ENCODE measurements around the gene NUTM1.
"Not testable (repeated sequence)": the region's sequence is repeated elsewhere in the genome, so short reads cannot be mapped to it uniquely, and the experiment has no call there.

Gene NUTM1

DNA sequence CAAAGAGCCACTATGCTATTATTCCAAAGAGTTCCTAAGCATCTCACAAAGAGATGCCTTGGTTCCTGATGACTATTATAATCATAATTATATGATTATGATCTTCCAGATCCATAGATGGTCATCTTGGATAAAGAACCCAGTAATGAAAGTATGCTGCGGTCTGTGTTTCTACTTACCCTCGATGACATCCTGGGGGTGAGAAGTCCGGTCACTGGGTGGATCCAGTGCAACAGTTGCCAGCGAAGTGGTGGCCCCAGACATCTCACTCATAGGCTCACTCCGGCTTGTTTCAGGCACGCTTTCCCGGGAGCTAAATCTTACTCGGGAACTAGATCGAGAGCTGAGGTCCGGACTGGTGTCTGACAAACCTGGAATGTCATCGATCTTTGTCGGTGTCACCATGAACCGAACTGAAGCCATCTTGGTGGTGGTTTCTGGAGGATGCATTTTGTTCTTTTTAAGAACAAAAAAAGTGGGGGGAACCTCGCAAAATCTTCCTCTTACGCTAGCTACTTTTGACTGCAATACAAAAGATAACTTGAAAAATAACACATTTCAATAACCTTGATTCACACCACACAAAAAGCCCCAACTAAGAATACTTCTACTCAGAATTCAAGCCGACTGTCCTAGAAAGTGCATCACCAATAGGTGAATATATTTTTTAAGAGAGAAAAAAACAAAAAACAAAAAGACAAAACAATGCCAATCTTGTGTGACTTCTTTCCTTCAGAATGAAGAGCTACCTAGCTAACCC lies 6.7 kb upstream of the NUTM1 start:
- TF ChIP-seq, protein P1, sequence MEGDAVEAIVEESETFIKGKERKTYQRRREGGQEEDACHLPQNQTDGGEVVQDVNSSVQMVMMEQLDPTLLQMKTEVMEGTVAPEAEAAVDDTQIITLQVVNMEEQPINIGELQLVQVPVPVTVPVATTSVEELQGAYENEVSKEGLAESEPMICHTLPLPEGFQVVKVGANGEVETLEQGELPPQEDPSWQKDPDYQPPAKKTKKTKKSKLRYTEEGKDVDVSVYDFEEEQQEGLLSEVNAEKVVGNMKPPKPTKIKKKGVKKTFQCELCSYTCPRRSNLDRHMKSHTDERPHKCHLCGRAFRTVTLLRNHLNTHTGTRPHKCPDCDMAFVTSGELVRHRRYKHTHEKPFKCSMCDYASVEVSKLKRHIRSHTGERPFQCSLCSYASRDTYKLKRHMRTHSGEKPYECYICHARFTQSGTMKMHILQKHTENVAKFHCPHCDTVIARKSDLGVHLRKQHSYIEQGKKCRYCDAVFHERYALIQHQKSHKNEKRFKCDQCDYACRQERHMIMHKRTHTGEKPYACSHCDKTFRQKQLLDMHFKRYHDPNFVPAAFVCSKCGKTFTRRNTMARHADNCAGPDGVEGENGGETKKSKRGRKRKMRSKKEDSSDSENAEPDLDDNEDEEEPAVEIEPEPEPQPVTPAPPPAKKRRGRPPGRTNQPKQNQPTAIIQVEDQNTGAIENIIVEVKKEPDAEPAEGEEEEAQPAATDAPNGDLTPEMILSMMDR (conservative IDR thresholded peaks at IDR 0.05; ENCODE audit: low read depth, low read length): no peak
- peak overlapping the region; percentile 94 for H3K4me3 ChIP-seq (ENCODE audit: low read depth, low read length)
- no peak for DNase-seq (ENCODE audit: low read depth)

DNA sequence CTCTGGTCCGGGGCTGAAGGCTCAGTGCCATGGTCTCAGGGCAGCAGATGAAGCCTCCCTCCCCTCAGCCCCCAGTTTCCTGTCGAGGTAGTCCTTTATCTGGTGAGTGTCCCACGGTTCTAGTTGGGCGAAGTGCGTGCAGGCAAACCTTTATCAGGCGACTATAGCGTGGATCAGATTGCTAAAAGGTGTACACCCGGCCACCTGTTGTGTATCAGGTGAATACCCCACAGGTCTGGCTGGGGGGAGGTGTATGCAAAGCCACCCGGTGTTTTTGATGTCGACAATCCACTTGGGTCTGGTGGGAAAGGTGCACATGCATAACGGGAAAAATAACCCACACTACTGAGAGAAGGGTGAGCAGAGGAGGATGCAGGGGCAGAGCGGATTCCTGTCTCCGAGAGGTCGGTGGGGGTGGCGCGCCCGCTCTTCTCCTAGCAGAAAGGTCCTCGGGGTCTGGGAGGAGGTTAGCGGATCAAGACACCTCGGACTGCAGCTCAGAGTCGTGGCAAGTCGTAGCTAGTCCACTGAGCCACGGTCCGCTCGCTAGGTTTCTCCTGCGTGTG lies 6.0 kb upstream of the NUTM1 start:
- TF ChIP-seq, protein P1 (conservative IDR thresholded peaks at IDR 0.05; ENCODE audit: low read depth, low read length): no peak
- peak; percentile 7 for DNase-seq (ENCODE audit: low read depth)
- H3K4me3 ChIP-seq (ENCODE audit: low read depth, low read length): peak overlapping the region; percentile 94

DNA sequence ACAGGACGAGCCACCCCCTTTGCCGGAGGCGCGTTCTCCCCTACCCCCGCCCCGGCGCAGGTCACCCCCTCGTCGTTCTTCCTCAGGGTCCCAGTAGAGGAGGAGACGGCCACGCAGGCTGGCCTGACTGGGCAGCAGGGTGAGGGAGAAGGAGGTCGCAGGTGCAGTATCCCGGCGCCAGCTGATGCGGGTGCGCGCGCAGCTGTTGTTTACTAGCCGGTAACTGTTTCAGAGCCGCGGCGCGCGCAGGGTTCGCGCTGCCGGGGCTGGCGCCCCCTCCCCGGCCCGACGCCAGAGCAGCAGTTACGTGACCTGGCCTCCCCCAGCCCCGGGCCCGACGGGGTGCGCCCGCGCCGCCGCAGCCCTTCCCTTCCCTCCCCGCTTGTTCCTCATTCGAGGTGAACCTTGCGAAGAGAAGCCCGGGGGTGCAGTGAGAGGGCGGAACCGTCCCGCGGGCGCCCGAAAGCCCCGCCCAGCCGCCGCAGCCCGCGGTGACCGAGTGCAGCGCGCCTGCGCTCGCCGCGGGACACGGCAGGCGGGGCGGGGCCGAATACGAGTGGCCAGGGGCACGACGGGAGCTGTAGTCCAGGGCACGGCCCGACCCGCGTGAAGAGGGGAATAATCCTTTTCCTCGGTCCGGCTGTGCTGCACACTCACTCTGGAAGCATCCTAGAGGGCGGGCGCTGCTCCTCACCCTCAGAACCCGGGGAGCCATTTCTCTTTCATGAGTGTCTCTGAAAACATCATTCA lies 5.4 kb upstream of the NUTM1 start, which contains the start of gene SLC12A6:
SLC12A6 (minus strand) TSS at position 225 of the 750 bp plus-strand sequence. CDS start 1,101 bp downstream, outside the sequence.
- TF ChIP-seq, protein P1 (conservative IDR thresholded peaks at IDR 0.05; ENCODE audit: low read depth, low read length): no peak
- H3K4me3 ChIP-seq (ENCODE audit: low read depth, low read length): peak within 1 kb of the TSS; percentile 94
- peak; percentile 92 for DNase-seq (ENCODE audit: low read depth)

DNA sequence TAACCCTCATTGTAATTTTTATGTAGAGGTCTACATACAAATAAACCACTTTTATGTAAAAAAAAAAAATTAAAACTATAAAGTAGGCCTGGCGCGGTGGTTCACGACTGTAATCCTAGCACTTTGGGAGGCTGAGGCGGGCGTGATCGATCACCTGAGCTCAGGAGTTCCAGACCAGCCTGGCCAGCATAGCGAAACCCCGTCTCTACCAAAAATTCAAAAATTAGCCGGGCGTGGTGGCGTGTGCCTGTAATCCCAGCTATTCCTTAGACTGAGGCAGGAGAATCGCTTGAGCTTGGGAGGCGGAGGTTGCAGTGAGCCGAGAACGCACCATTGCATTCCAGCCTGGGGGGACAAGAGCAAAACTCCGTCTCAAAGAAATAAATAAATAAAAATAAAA lies 4.8 kb upstream of the NUTM1 start:
- TF ChIP-seq, protein P1 (conservative IDR thresholded peaks at IDR 0.05; ENCODE audit: low read depth, low read length): no peak
- no peak for DNase-seq (ENCODE audit: low read depth)
- H3K4me3 ChIP-seq (ENCODE audit: low read depth, low read length): peak overlapping the region; percentile 94

DNA sequence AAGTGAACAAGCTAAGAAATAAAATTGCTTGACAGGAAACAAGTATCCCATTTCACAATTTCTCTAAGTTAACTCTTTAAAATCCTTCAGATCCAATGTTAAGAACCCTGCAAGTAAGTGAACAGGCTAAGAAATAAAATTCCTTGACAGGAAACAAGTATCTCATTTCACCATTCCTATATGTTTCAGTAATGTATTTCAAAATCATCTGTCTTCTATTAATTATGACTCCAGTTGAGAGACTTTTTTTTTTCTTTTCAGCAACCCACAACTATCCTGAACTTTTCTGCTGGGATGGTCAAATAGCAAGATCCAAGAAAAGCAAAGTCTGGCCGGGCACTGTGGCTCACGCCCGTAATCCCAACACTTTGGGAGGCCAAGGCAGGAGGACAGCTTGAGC lies 3.2 kb upstream of the NUTM1 start:
- TF ChIP-seq, protein P1 (conservative IDR thresholded peaks at IDR 0.05; ENCODE audit: low read depth, low read length): no peak
- H3K4me3 ChIP-seq (ENCODE audit: low read depth, low read length): no peak overlapping the region
- DNase-seq (ENCODE audit: low read depth): no peak

DNA sequence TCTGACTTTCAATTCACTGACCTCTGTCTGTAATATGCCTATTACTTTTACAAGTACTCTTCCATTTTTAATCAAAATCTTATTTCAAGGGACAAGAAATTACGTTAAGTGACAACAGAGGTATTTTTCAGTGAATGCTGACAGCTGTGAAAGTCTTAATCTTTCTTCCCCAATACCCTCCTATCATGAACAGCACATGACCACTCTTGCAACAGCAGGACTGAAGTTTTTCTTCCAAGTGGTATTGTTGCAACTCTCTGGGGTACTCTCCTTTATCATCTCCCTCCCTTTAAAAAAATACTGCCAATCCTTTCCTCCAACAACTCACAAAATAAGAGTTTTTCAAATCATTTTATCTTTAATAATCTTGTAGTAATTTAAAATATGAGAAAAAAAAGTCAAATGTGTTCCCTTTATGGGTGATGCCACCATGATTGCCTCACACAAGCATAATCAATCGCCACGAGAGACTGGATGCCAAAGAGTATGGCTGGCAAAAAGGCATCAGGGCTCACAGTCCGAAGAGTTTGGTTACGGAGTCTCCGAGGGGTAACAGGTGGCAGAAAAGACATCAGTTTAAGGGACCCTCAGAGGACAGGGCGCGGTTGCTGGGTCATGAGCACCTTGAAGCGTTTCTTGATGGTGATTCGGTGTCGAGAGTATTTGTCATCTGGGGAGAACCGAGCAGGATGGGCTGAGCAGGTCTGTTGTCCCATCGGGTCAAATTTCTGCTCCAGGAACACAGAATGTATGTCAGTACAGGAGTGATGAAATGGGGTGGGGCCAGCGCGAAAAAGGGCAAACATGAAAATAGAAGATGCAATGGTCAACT lies 1.5 kb upstream of the NUTM1 start:
- peak overlapping the region; percentile 94 for H3K4me3 ChIP-seq (ENCODE audit: low read depth, low read length)
- TF ChIP-seq, protein P1 (conservative IDR thresholded peaks at IDR 0.05; ENCODE audit: low read depth, low read length): no peak
- no peak for DNase-seq (ENCODE audit: low read depth)

DNA sequence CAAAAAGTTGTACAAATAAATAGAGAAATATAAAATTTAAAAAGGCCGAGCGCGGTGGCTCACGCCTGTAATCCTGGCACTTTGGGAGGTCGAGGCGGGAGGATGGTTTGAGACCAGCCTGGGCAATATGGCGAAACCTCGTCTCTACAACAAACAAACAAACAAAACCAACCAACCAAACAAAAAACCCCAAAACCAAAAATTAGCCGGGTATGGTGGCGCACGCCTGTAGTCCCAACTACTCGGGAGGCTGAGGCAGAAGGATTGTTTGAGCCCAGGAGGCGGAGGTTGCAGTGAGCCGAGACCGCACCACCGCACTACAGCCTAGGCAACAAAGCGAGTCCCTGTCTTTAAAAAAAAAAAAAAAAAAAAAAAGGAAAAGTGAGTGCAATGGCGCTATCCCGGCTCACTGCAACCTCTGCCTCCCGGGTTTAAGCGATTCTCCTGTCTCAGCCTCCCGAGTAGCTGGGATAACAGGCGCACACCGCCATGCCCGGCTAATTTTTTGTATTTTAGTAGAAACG lies 840 bp upstream of the NUTM1 start:
- peak overlapping the region; percentile 94 for H3K4me3 ChIP-seq (ENCODE audit: low read depth, low read length)
- DNase-seq (ENCODE audit: low read depth): not testable (repeated sequence)

Measured in choroid plexus epithelial cell (primary cell).